GM23338 (cell line): ENCODE data around the gene MTHFD1L. TPM values are rescaled to one million over a fixed set of nuclear protein-coding genes. Genes with fewer than 3 reads are reported as not detected.

ENCODE experiments used
- ATAC-seq: fragments of 200-7000 bp; cut with Tn5 transposase; 3 replicates; pipeline ENCODE4 v1.9.1; 2020
- DNase-seq: peaks from one replicate; pipeline ENCODE4 v3.0.0-alpha.2; 2015; ENCODE audit warnings: low spot score
- H2AFZ ChIP-seq: fragments of 200-600 bp; sonication (generic); 2 replicates; pipeline ENCODE4 v1.8.0; 2016; ENCODE audit warnings: antibody characterized with exemption, mild to moderate bottlenecking, moderate library complexity
- H3F3A ChIP-seq: fragments of 200-600 bp; sonication (generic); replicated peaks from 2 replicates; pipeline ENCODE4 v1.8.0; 2017; ENCODE audit warnings: antibody characterized with exemption, mixed run types, low read depth
- H3K27ac ChIP-seq: fragments of 200-600 bp; sonication (generic); 2 replicates; pipeline ENCODE4 v1.6.1; 2016; ENCODE audit warnings: low read depth
- H3K27me3 ChIP-seq: fragments of 200-600 bp; sonication (generic); 2 replicates; pipeline ENCODE4 v1.8.0; 2016; ENCODE audit warnings: mild to moderate bottlenecking, mixed run types, moderate library complexity; ENCODE audit not compliant: insufficient read depth
- H3K36me3 ChIP-seq: fragments of 200-600 bp; sonication (generic); 2 replicates; pipeline ENCODE4 v1.8.0; 2016; ENCODE audit warnings: mild to moderate bottlenecking; ENCODE audit not compliant: insufficient read depth
- H3K4me1 ChIP-seq: fragments of 200-600 bp; sonication (generic); 2 replicates; pipeline ENCODE4 v1.8.0; 2016; ENCODE audit warnings: mild to moderate bottlenecking, moderate library complexity; ENCODE audit not compliant: insufficient read depth
- H3K4me2 ChIP-seq: fragments of 200-600 bp; sonication (generic); 2 replicates; pipeline ENCODE4 v1.7.1; 2017; ENCODE audit warnings: mixed run types
- H3K4me3 ChIP-seq: fragments of 200-600 bp; sonication (generic); 2 replicates; pipeline ENCODE4 v1.6.1; 2016; ENCODE audit warnings: mixed run types
- H3K79me2 ChIP-seq: fragments of 200-600 bp; sonication (generic); replicated peaks from 2 replicates; pipeline ENCODE4 v1.8.0; 2017; ENCODE audit warnings: mild to moderate bottlenecking; ENCODE audit not compliant: insufficient read depth
- H3K9me2 ChIP-seq: fragments of 200-600 bp; sonication (generic); 2 replicates; pipeline ENCODE4 v1.8.0; 2017; ENCODE audit not compliant: insufficient read depth
- H4K20me1 ChIP-seq: fragments of 200-600 bp; sonication (generic); replicated peaks from 2 replicates; pipeline ENCODE4 v1.8.0; 2017; ENCODE audit warnings: mild to moderate bottlenecking; ENCODE audit not compliant: insufficient read depth
- H3K27ac Mint-ChIP-seq: 2 replicates; pipeline ENCODE4 v1.8.0; 2020; ENCODE audit warnings: inconsistent platforms, mild to moderate bottlenecking, moderate library complexity, mixed read lengths
- H3K27me3 Mint-ChIP-seq: 3 replicates; pipeline ENCODE4 v1.8.0; 2022; ENCODE audit warnings: low read depth, mild to moderate bottlenecking, moderate library complexity, mixed read lengths, inconsistent platforms; ENCODE audit not compliant: insufficient read depth, poor library complexity
- H3K36me3 Mint-ChIP-seq: 3 replicates; pipeline ENCODE4 v1.8.0; 2021; ENCODE audit warnings: low read depth, mild to moderate bottlenecking, inconsistent platforms, moderate library complexity, mixed read lengths
- H3K4me1 Mint-ChIP-seq: 3 replicates; pipeline ENCODE4 v1.8.0; 2020; ENCODE audit warnings: mild to moderate bottlenecking, inconsistent platforms, mixed read lengths
- H3K4me3 Mint-ChIP-seq: 3 replicates; pipeline ENCODE4 v1.8.0; 2021; ENCODE audit warnings: moderate library complexity, mild to moderate bottlenecking, inconsistent platforms, mixed read lengths
- H3K9me3 Mint-ChIP-seq: 3 replicates; pipeline ENCODE4 v1.8.0; 2020; ENCODE audit warnings: moderate library complexity, mild to moderate bottlenecking, inconsistent platforms, mixed read lengths
- EZH2 ChIP-seq: fragments of 200-600 bp; sonication (generic); IDR thresholded peaks from one replicate; pipeline ENCODE4 v1.8.0; 2017; ENCODE audit warnings: antibody characterized with exemption, mild to moderate bottlenecking, low read depth; ENCODE audit not compliant: unreplicated experiment
- JUNB ChIP-seq: IDR thresholded peaks from one replicate; pipeline ENCODE4 v1.6.1; 2016; ENCODE audit warnings: antibody characterized with exemption; ENCODE audit not compliant: unreplicated experiment
- STAT1 ChIP-seq: IDR thresholded peaks from one replicate; pipeline ENCODE4 v1.6.1; 2016; ENCODE audit warnings: antibody characterized with exemption; ENCODE audit not compliant: unreplicated experiment
- ZNF114 ChIP-seq: fragments of 250-450 bp; sonication (Bioruptor Pico); IDR thresholded peaks from 2 replicates; pipeline ENCODE4 v1.5.0; 2020; ENCODE audit warnings: mild to moderate bottlenecking, moderate library complexity
- ZNF331 ChIP-seq: fragments of 250-450 bp; sonication (Bioruptor Pico); IDR thresholded peaks from 2 replicates; pipeline ENCODE4 v1.5.0; 2020; ENCODE audit warnings: low read depth, mild to moderate bottlenecking, moderate library complexity
- polyA plus RNA-seq: library from polyadenylated mRNA; unstranded; fragments of >200 nt; fragmentation: Nextera tagmentation; extraction: Ambion mirVana; gene quantifications from 2 replicates; pipeline ENCODE4 v1.2.1, GENCODE V29; 2016
- total RNA-seq: library from RNA; depleted of rRNA; stranded (reverse); fragments of >200 nt; shearing (Covaris generic); gene quantifications from 2 replicates; pipeline ENCODE4 v1.2.3, GENCODE V29; 2014
- TF ChIP-seq, protein P1 (sequence below): IDR thresholded peaks from one replicate; pipeline ENCODE4 v1.6.1; 2018; ENCODE audit warnings: antibody characterized with exemption; ENCODE audit not compliant: unreplicated experiment
- TF ChIP-seq, protein P2 (sequence below), 2 experiments: fragments of 200-600 bp in 1 of 2; sonication (generic) in 1 of 2; conservative IDR thresholded peaks; 2 replicates each; pipeline versions ENCODE4 v1.5.1 to v1.6.1; 2016 to 2017; ENCODE audit warnings: antibody characterized with exemption in 2 of 2, low read depth in 2 of 2, mild to moderate bottlenecking in 2 of 2, moderate library complexity in 1 of 2
- TF ChIP-seq, protein P3 (sequence below): IDR thresholded peaks from 2 replicates; pipeline ENCODE4 v1.6.1; 2016; ENCODE audit warnings: antibody characterized with exemption

Gene MTHFD1L
- total and polyA plus RNA-seq, 2 experiments from 2014 or later: 53.2 to 66.8 TPM

DNA sequence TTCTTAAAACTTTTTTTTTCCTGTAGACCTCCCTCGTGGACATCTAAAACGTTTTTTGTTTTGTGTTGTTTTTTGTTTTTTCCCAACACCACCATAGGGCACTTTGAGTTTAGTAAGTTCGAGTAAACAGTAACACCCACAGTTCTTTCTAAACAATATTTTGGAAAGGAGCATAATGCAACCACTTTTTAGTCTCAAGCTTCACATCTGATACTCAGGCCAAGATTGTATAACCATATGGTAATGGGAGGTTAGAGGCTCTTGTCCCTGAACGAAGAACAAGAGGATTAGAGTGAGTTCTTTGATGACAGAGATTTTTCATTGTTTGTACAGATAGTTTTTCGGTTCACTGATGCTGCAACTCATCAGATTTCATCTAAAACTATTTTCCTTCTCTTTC, 144.6 kb downstream of the MTHFD1L start (continued):
- TF ChIP-seq, protein P1, sequence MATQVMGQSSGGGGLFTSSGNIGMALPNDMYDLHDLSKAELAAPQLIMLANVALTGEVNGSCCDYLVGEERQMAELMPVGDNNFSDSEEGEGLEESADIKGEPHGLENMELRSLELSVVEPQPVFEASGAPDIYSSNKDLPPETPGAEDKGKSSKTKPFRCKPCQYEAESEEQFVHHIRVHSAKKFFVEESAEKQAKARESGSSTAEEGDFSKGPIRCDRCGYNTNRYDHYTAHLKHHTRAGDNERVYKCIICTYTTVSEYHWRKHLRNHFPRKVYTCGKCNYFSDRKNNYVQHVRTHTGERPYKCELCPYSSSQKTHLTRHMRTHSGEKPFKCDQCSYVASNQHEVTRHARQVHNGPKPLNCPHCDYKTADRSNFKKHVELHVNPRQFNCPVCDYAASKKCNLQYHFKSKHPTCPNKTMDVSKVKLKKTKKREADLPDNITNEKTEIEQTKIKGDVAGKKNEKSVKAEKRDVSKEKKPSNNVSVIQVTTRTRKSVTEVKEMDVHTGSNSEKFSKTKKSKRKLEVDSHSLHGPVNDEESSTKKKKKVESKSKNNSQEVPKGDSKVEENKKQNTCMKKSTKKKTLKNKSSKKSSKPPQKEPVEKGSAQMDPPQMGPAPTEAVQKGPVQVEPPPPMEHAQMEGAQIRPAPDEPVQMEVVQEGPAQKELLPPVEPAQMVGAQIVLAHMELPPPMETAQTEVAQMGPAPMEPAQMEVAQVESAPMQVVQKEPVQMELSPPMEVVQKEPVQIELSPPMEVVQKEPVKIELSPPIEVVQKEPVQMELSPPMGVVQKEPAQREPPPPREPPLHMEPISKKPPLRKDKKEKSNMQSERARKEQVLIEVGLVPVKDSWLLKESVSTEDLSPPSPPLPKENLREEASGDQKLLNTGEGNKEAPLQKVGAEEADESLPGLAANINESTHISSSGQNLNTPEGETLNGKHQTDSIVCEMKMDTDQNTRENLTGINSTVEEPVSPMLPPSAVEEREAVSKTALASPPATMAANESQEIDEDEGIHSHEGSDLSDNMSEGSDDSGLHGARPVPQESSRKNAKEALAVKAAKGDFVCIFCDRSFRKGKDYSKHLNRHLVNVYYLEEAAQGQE: no peak

DNA sequence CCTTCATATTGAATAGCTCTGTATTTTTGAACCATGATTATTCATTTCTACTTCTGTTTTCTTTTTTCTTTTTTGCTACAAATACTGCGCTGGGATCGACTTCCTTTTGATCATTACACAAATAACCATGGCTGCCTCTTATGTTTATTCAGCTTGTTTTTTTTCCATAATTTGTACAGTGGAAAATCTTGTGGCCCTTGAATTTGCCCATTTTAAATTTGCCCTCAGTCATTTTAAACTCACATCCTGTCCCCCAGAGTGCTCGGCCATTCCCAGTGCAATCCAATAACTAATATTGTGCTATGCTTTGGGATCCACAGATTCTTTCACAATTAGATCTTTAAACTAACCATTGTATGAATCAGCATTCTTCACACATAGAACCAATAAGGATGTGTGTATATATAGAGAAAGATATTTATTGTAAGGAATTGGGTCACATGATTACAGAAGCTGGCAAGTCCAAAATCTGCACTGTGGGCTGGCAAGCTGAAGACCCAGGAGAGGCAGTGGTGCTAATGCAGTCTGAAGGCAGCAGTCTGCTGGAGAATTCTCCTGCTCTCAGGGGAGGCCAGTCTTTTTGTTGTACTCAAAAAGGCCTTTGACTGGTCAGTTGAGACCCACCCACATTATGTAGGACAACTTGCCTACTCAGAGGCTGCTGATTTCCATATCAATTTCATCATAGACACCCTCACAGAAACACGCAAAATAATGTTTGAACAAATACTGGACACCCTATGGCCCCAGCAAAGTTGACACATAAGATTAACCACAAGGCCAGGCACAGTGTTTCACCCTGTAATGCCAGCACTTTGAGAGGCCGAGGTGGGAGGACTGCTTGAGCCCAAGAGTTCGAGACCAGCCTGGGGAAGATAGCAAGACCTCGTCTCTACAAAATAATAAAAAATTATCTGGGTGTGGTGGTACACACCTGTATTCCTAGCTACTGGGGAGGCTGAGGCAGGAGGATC, 147.1 kb downstream of the MTHFD1L start:
- Histone ChIP-seq H3K4me2 (no peak overlapping the region), H3K9me2 (no peaks in the 10 kb centered on the region), H3K4me1 (peaks cover 16% of the 10 kb centered on the region; the same call in 1 of the 2 replicates), H4K20me1 (peaks cover 2% of the 10 kb centered on the region; the same call in 1 of the 2 replicates), H3K79me2 (no peaks in the 10 kb centered on the region), H3K36me3 (peaks cover 16% of the 10 kb centered on the region; the same call in 1 of the 2 replicates), H3K27ac (peak overlapping the region; percentile 78; the same call in 1 of the 2 replicates), H3F3A (peaks cover 8% of the 10 kb centered on the region; the same call in 1 of the 2 replicates), H3K27me3 (no peaks in the 10 kb centered on the region), H3K4me3 (no peak overlapping the region), H2AFZ (no peak overlapping the region)
- peaks cover 44% of the 10 kb centered on the region for H3K36me3 Mint-ChIP-seq
- no peak overlapping the region for H3K27ac Mint-ChIP-seq
- H3K9me3 Mint-ChIP-seq: no peaks in the 10 kb centered on the region
- TF ChIP-seq ZNF114: no peak
- TF ChIP-seq, protein P2, sequence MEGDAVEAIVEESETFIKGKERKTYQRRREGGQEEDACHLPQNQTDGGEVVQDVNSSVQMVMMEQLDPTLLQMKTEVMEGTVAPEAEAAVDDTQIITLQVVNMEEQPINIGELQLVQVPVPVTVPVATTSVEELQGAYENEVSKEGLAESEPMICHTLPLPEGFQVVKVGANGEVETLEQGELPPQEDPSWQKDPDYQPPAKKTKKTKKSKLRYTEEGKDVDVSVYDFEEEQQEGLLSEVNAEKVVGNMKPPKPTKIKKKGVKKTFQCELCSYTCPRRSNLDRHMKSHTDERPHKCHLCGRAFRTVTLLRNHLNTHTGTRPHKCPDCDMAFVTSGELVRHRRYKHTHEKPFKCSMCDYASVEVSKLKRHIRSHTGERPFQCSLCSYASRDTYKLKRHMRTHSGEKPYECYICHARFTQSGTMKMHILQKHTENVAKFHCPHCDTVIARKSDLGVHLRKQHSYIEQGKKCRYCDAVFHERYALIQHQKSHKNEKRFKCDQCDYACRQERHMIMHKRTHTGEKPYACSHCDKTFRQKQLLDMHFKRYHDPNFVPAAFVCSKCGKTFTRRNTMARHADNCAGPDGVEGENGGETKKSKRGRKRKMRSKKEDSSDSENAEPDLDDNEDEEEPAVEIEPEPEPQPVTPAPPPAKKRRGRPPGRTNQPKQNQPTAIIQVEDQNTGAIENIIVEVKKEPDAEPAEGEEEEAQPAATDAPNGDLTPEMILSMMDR (conservative IDR thresholded peaks at IDR 0.05; ENCODE audit: low read depth in 2 of 2): no peak
- TF ChIP-seq, protein P3, sequence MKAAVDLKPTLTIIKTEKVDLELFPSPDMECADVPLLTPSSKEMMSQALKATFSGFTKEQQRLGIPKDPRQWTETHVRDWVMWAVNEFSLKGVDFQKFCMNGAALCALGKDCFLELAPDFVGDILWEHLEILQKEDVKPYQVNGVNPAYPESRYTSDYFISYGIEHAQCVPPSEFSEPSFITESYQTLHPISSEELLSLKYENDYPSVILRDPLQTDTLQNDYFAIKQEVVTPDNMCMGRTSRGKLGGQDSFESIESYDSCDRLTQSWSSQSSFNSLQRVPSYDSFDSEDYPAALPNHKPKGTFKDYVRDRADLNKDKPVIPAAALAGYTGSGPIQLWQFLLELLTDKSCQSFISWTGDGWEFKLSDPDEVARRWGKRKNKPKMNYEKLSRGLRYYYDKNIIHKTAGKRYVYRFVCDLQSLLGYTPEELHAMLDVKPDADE: no peak
- no peak for TF ChIP-seq JUNB
- no peak for TF ChIP-seq EZH2
- TF ChIP-seq, protein P1: no peak
- no peak for TF ChIP-seq STAT1
- no peak for TF ChIP-seq ZNF331 (CRISPR knock-in tag)
- H3K4me1 Mint-ChIP-seq: peaks cover 14% of the 10 kb centered on the region
- H3K27me3 Mint-ChIP-seq: peaks cover 2% of the 10 kb centered on the region
- H3K4me3 Mint-ChIP-seq: no peak overlapping the region
- ATAC-seq (no peak), DNase-seq (no peak)
